H1 (cell line): ENCODE measurements around the gene TMEM134. TPM values are rescaled to one million over a fixed set of nuclear protein-coding genes. Genes with fewer than 3 reads are reported as not detected.

Experiments
- CTCF ChIA-PET: fragments of 300-600 bp; sonication (Branson Sonifier 250); formaldehyde crosslinking; loops from one replicate; lab custom pipeline; 2021; ENCODE audit not compliant: partially characterized antibody; lab: Charles Lee
- POLR2A ChIA-PET: fragments of 300-600 bp; sonication (Branson Sonifier 250); formaldehyde crosslinking; loops from one replicate; lab custom pipeline; 2021; ENCODE audit warnings: inconsistent platforms; ENCODE audit not compliant: partially characterized antibody; lab: Charles Lee
- DNase-seq, 2 experiments: peaks; one replicate each; pipeline versions ENCODE4 v3.0.0 to v3.0.0-alpha.2; 2010 to 2022; ENCODE audit warnings: low spot score in 2 of 2, low read depth in 1 of 2, mixed read lengths in 1 of 2
- FAIRE-seq: peaks from 2 replicates; lab custom pipeline; 2011; peaks lifted over from hg19 to GRCh38; lab: Jason Lieb, UNC
- H2AFZ ChIP-seq: 2 replicates; pipeline ENCODE4 v1.8.1; 2012; ENCODE audit warnings: low read length, inconsistent platforms
- H2AK5ac ChIP-seq: 2 replicates; pipeline ENCODE4 v1.6.1; 2013; ENCODE audit warnings: low read depth, low read length
- H2BK120ac ChIP-seq: replicated peaks from 2 replicates; pipeline ENCODE3; 2013; ENCODE audit warnings: low read depth, low read length, inconsistent platforms
- H2BK12ac ChIP-seq: 2 replicates; pipeline ENCODE4 v1.6.1; 2013; ENCODE audit warnings: low read depth, low read length
- H2BK15ac ChIP-seq: 2 replicates; pipeline ENCODE4 v1.6.1; 2013; ENCODE audit warnings: low read length
- H2BK20ac ChIP-seq: 2 replicates; pipeline ENCODE4 v1.6.1; 2013; ENCODE audit warnings: low read length
- H2BK5ac ChIP-seq: 2 replicates; pipeline ENCODE4 v1.6.1; 2013; ENCODE audit warnings: low read depth, low read length
- H3K14ac ChIP-seq: 2 replicates; pipeline ENCODE4 v1.6.1; 2013; ENCODE audit warnings: inconsistent platforms; ENCODE audit not compliant: insufficient read length
- H3K18ac ChIP-seq: 2 replicates; pipeline ENCODE4 v1.6.1; 2013; ENCODE audit warnings: low read length; ENCODE audit errors: extremely low read depth
- H3K23ac ChIP-seq: 2 replicates; pipeline ENCODE4 v1.6.1; 2013; ENCODE audit warnings: inconsistent platforms; ENCODE audit not compliant: insufficient read length
- H3K23me2 ChIP-seq: 2 replicates; pipeline ENCODE4 v1.6.1; 2013; ENCODE audit warnings: low read depth, low read length
- H3K27ac ChIP-seq: 2 replicates; pipeline ENCODE4 v1.6.1; 2011; ENCODE audit warnings: low read depth, low read length, inconsistent platforms
- H3K27me3 ChIP-seq, 4 experiments: replicated peaks in 1 of 4; 1 replicate in 1 of 4; 2 replicates in 3 of 4; pipeline versions ENCODE4 v1.6.1 to v1.8.1; 2011 to 2013; ENCODE audit warnings: low read length in 3 of 4, mild to moderate bottlenecking in 3 of 4, inconsistent platforms in 2 of 4, mixed read lengths in 2 of 4, moderate library complexity in 1 of 4; ENCODE audit not compliant: control insufficient read depth in 3 of 4, insufficient read depth in 3 of 4; ENCODE audit errors: extremely low read depth in 1 of 4
- H3K36me3 ChIP-seq, 4 experiments: 2 replicates each; pipeline versions ENCODE4 v1.6.1 to v1.8.1; 2011 to 2013; ENCODE audit warnings: mild to moderate bottlenecking in 4 of 4, low read length in 3 of 4, moderate library complexity in 2 of 4, control low read depth in 1 of 4, inconsistent platforms in 1 of 4; ENCODE audit not compliant: insufficient read depth in 4 of 4, control insufficient read depth in 2 of 4
- H3K4ac ChIP-seq: replicated peaks from 2 replicates; pipeline ENCODE3; 2013; ENCODE audit warnings: low read length, low read depth, mixed read lengths, inconsistent platforms; ENCODE audit not compliant: insufficient read length
- H3K4me1 ChIP-seq, 4 experiments: replicated peaks in 1 of 4; 1 replicate in 1 of 4; 2 replicates in 3 of 4; pipeline versions ENCODE4 v1.6.1 to v1.8.1; 2011 to 2013; ENCODE audit warnings: low read length in 3 of 4, inconsistent platforms in 2 of 4, mixed read lengths in 1 of 4; ENCODE audit not compliant: insufficient read depth in 4 of 4, control insufficient read depth in 3 of 4
- H3K4me2 ChIP-seq, 2 experiments: 2 replicates each; pipeline versions ENCODE4 v1.6.1 to v1.8.1; 2011 to 2013; ENCODE audit warnings: low read depth in 2 of 2, low read length in 2 of 2, control low read depth in 1 of 2, inconsistent platforms in 1 of 2, mild to moderate bottlenecking in 1 of 2; ENCODE audit not compliant: insufficient read depth in 1 of 2
- H3K4me3 ChIP-seq, 4 experiments: fragments of 200-600, 300-600 bp in 1 of 4; sonication (generic), shearing (Covaris generic), sonication (Bioruptor Twin) in 1 of 4; 2 replicates each; pipeline versions ENCODE4 v1.5.1 to v1.8.1; 2011 to 2016; ENCODE audit warnings: low read length in 4 of 4, low read depth in 3 of 4, control low read depth in 2 of 4, inconsistent platforms in 2 of 4, mild to moderate bottlenecking in 2 of 4, mixed read lengths in 1 of 4, moderate library complexity in 1 of 4; ENCODE audit not compliant: insufficient read depth in 2 of 4; ENCODE audit errors: extremely low read depth in 1 of 4
- H3K56ac ChIP-seq: replicated peaks from 2 replicates; pipeline ENCODE3; 2013; ENCODE audit warnings: low read depth, mild to moderate bottlenecking, mixed read lengths, low read length, inconsistent platforms; ENCODE audit not compliant: insufficient read length
- H3K79me1 ChIP-seq: 2 replicates; pipeline ENCODE4 v1.6.1; 2013; ENCODE audit warnings: low read depth, low read length, control low read depth
- H3K79me2 ChIP-seq, 2 experiments: 2 replicates each; pipeline versions ENCODE4 v1.6.1 to v1.8.1; 2012 to 2013; ENCODE audit warnings: low read length in 2 of 2, mild to moderate bottlenecking in 2 of 2, inconsistent platforms in 1 of 2; ENCODE audit not compliant: insufficient read depth in 2 of 2, control insufficient read depth in 1 of 2
- H3K9ac ChIP-seq, 4 experiments: replicated peaks in 1 of 4; 1 replicate in 1 of 4; 2 replicates in 3 of 4; pipeline versions ENCODE4 v1.6.1 to v1.8.1; 2011 to 2013; ENCODE audit warnings: low read depth in 3 of 4, low read length in 3 of 4, control low read depth in 2 of 4, mild to moderate bottlenecking in 2 of 4, moderate library complexity in 2 of 4, inconsistent platforms in 1 of 4; ENCODE audit errors: extremely low read depth in 1 of 4
- H3K9me3 ChIP-seq, 2 experiments: 2 replicates each; pipeline versions ENCODE4 v1.6.1 to v1.8.1; 2012 to 2013; ENCODE audit warnings: mild to moderate bottlenecking in 2 of 2, moderate library complexity in 2 of 2, control low read depth in 1 of 2, inconsistent platforms in 1 of 2, low read depth in 1 of 2, low read length in 1 of 2, mixed read lengths in 1 of 2; ENCODE audit not compliant: insufficient read depth in 2 of 2
- H4K20me1 ChIP-seq, 2 experiments: replicated peaks in 1 of 2; 2 replicates each; pipeline versions ENCODE3 to v1.8.1; 2011 to 2013; ENCODE audit warnings: inconsistent platforms in 2 of 2, low read length in 2 of 2, mild to moderate bottlenecking in 1 of 2; ENCODE audit not compliant: insufficient read depth in 2 of 2, control insufficient read depth in 1 of 2
- H4K5ac ChIP-seq: 2 replicates; pipeline ENCODE4 v1.6.1; 2013; ENCODE audit warnings: low read length, low read depth, mixed read lengths, inconsistent platforms; ENCODE audit not compliant: insufficient read length
- H4K8ac ChIP-seq: 2 replicates; pipeline ENCODE4 v1.8.0; 2013; ENCODE audit warnings: mild to moderate bottlenecking, moderate library complexity, low read length, inconsistent platforms; ENCODE audit not compliant: insufficient read depth; ENCODE audit errors: extremely low read depth
- H4K91ac ChIP-seq: replicated peaks from 2 replicates; pipeline ENCODE3; 2013; ENCODE audit warnings: low read length, mixed read lengths, inconsistent platforms; ENCODE audit not compliant: insufficient read length
- CBX5 ChIP-seq: fragments of 300-800, 300-1000 bp; sonication (generic); IDR thresholded peaks from 2 replicates; pipeline ENCODE4 v1.7.1; 2016; ENCODE audit warnings: antibody characterized with exemption, low read length, low read depth
- CREB1 ChIP-seq: IDR thresholded peaks from 2 replicates; pipeline ENCODE4 v1.6.1; 2012; ENCODE audit warnings: inconsistent platforms
- RFX5 ChIP-seq: IDR thresholded peaks from 2 replicates; pipeline ENCODE4 v1.6.1; 2011; ENCODE audit warnings: low read depth, low read length, improper control_type of control experiment, borderline replicate concordance
- SIRT6 ChIP-seq: IDR thresholded peaks from one replicate; pipeline ENCODE4 v1.7.1; 2012; ENCODE audit warnings: low read length, inconsistent platforms
- SP1 ChIP-seq: IDR thresholded peaks from 2 replicates; pipeline ENCODE4 v1.6.1; 2011; ENCODE audit warnings: low read depth, low read length
- SUZ12 ChIP-seq: fragments of 200-600 bp; sonication (generic); IDR thresholded peaks from 2 replicates; pipeline ENCODE4 v1.6.1; 2012; ENCODE audit warnings: mild to moderate bottlenecking, inconsistent platforms, low read length, moderate library complexity, mixed read lengths
- WGBS, 2 experiments: shearing (Covaris generic) in 1 of 2; methylation state at CpG; one replicate each; pipeline versions ENCODE4 v1.1.6 to v1.1.7; 2013 to 2015; ENCODE audit warnings: low lambda C conversion rate in 2 of 2, mixed read lengths in 2 of 2, inconsistent platforms in 1 of 2, low coverage in 1 of 2, missing lambda C conversion rate in 1 of 2; ENCODE audit not compliant: insufficient replicate concordance in 2 of 2, insufficient coverage in 1 of 2, insufficient read length in 1 of 2; ENCODE audit errors: extremely low coverage in 1 of 2, missing lambda C conversion rate in 1 of 2; 5-methylcytosine and 5-hydroxymethylcytosine counted together
- polyA plus RNA-seq, 7 experiments: library from polyadenylated mRNA; depleted of rRNA in 3 of 7; stranded (reverse) in 5 of 7; unstranded in 2 of 7; fragments of >200 nt in 5 of 7; fragments of 200-250 nt in 2 of 7; gene quantifications; 1 replicate in 5 of 7; 2 replicates in 1 of 7; 4 replicates in 1 of 7; pipeline versions ENCODE4 v1.2.1 to v1.2.3, GENCODE V29; 2011 to 2013; ENCODE audit warnings: missing spikeins in 2 of 7, mixed read lengths in 2 of 7
- total RNA-seq: library from RNA; stranded (reverse); fragmentation: NEBNext Ultra II Directional; extraction: Animal tissue kit (Norgen Biotek cat#: 25700); gene quantifications from 2 replicates; pipeline ENCODE4 v1.2.1, GENCODE V29; 2021
- TF ChIP-seq, protein P1 (sequence below): IDR thresholded peaks from 2 replicates; pipeline ENCODE4 v1.6.1; 2011; ENCODE audit warnings: low read depth, mild to moderate bottlenecking, low read length; ENCODE audit not compliant: insufficient read depth
- TF ChIP-seq, protein P2 (sequence below), 3 experiments: IDR thresholded peaks; 1 replicate in 2 of 3; 2 replicates in 1 of 3; pipeline versions ENCODE4 v1.5.1 to v1.6.1; 2011; ENCODE audit warnings: low read length in 3 of 3, mild to moderate bottlenecking in 3 of 3, inconsistent platforms in 2 of 3, low read depth in 1 of 3, moderate library complexity in 1 of 3; ENCODE audit not compliant: insufficient read depth in 1 of 3; ENCODE audit errors: control extremely low read depth in 1 of 3

Gene TMEM134
- total and polyA plus RNA-seq, 2 of the 8 experiments (the other 6 are each of a cell fraction or from before 2014, with no cell fraction given): 32.4 to 229 TPM

DNA sequence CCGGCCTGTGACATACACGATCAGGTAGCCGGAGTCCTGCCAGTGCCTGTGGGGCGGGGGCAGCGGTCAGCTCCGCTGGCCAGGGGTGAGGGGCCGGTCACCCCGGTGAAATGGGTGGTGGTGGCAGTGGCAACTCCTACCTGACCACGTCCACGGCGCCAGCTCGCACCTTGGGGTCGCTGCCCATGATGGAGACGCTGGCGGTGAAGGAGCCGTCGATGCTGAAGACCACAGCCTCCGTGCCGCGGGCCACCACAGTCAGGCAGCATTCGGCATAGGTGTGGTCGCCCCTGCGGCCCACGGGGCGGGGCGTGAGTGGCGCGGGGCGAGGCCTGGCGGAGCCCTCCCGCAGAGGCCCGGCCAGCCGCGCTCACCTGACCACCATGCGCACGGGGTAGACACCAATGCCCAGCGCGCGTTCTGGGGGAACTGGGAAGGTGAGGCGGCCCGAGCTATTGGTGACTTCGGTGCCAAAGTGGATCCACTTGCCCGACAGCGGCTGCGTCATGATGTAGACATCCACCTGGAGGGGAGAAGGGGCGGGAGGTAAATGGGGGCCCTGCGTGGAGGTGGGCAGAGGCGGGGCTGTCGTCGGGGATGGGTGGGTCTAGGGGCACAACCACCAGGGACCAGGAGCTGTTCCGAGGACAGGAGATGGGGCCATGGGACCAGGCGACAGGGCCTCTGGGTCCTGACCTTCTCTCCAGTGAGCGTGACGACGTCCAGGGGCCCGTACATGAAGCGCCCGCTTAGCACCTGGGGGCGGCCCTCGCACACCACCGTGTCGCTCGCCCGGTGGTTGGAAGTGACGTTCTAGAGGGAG lies 24.7 kb upstream of the TMEM134 start:
- no peak overlapping the region for H2AFZ ChIP-seq
- WGBS, 2 experiments: 95% methylated on average over 43 of the region's 65 CpGs; no CpG with 5 or more reads in 1 of the 2 experiments
- no peak overlapping the region for H2BK120ac ChIP-seq
- DNase-seq (no peak), FAIRE-seq (no peak)
- H3K23me2 ChIP-seq: no peaks in the 10 kb centered on the region
- H4K20me1 ChIP-seq: peaks cover 0 to 14% of the 10 kb centered on the region in 2 experiments
- no peaks in the 10 kb centered on the region; a peak in 1 of 7 replicates for H3K27me3 ChIP-seq
- H4K5ac ChIP-seq: no peak overlapping the region
- H4K8ac ChIP-seq: no peak overlapping the region
- H3K18ac ChIP-seq: no peak overlapping the region
- no peak overlapping the region for H3K27ac ChIP-seq
- no peak overlapping the region for H3K23ac ChIP-seq
- POLR2A ChIA-PET: interaction anchor here (1.0 to 1.9 kb wide), 6 partner anchors 25 to 90 kb away, joined by 3 to 5 read pairs (median 4); partner anchors contain the start of genes TBC1D10C and TMEM134
- no peak overlapping the region for H3K4ac ChIP-seq
- peaks cover 0 to 10% (median 0%) of the 10 kb centered on the region in 4 experiments; a peak in 2 of 7 replicates for H3K4me1 ChIP-seq
- H2BK12ac ChIP-seq: no peak overlapping the region
- H3K79me2 ChIP-seq: no peaks in the 10 kb centered on the region
- no peak overlapping the region for H2BK5ac ChIP-seq
- no peaks in the 10 kb centered on the region for H3K79me1 ChIP-seq
- H3K14ac ChIP-seq: no peak overlapping the region
- H2BK20ac ChIP-seq: no peak overlapping the region
- no peak overlapping the region for H2AK5ac ChIP-seq
- H3K4me2 ChIP-seq: no peak overlapping the region
- no peaks in the 10 kb centered on the region for H3K9me3 ChIP-seq
- CTCF ChIA-PET: interaction anchor here (0.6 to 1.1 kb wide), 4 partner anchors 9 to 119 kb away, joined by 3 to 4 read pairs (median 3); no protein-coding TSS in a partner anchor
- H4K91ac ChIP-seq: no peak overlapping the region
- no peak overlapping the region for H3K9ac ChIP-seq
- H2BK15ac ChIP-seq: no peak overlapping the region
- H3K4me3 ChIP-seq: no peak overlapping the region
- peaks cover 2 to 25% (median 13%) of the 10 kb centered on the region in 4 experiments; a peak in 6 of 8 replicates for H3K36me3 ChIP-seq
- no peak overlapping the region for H3K56ac ChIP-seq
- TF ChIP-seq SUZ12: no peak
- TF ChIP-seq, protein P1, sequence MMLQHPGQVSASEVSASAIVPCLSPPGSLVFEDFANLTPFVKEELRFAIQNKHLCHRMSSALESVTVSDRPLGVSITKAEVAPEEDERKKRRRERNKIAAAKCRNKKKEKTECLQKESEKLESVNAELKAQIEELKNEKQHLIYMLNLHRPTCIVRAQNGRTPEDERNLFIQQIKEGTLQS: no peak
- no peak for TF ChIP-seq RFX5
- TF ChIP-seq, protein P2, sequence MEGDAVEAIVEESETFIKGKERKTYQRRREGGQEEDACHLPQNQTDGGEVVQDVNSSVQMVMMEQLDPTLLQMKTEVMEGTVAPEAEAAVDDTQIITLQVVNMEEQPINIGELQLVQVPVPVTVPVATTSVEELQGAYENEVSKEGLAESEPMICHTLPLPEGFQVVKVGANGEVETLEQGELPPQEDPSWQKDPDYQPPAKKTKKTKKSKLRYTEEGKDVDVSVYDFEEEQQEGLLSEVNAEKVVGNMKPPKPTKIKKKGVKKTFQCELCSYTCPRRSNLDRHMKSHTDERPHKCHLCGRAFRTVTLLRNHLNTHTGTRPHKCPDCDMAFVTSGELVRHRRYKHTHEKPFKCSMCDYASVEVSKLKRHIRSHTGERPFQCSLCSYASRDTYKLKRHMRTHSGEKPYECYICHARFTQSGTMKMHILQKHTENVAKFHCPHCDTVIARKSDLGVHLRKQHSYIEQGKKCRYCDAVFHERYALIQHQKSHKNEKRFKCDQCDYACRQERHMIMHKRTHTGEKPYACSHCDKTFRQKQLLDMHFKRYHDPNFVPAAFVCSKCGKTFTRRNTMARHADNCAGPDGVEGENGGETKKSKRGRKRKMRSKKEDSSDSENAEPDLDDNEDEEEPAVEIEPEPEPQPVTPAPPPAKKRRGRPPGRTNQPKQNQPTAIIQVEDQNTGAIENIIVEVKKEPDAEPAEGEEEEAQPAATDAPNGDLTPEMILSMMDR (IDR thresholded peaks at IDR 0.05; ENCODE audit: control extremely low read depth in 1 of 3, insufficient read depth in 1 of 3, low read depth in 1 of 3, low read length in 3 of 3): no peak
- TF ChIP-seq SP1: no peak
- no peak for TF ChIP-seq CBX5
- no peak for TF ChIP-seq CREB1
- no peak for TF ChIP-seq SIRT6
